ENCODE data around the gene PERM1.
"Not testable (repeated sequence)": the region's sequence is repeated elsewhere in the genome, so short reads cannot be mapped to it uniquely, and the experiment has no call there.

PERM1 gene

GRCh38 chr1:1014799-1015681, 33.1 kb upstream of the PERM1 start:
- Histone ChIP-seq H3K27me3 (replicated peaks) (no peaks in the 10 kb centered on the region), H3K27ac (peak overlapping the region; percentile 33), H3K4me3 (ENCODE audit: low read depth, low read length) (no peak overlapping the region), H3K36me3 (replicated peaks) (no peaks in the 10 kb centered on the region)
- DNase-seq = no peak
- peak; percentile 65 for TF ChIP-seq CTCF (IDR thresholded peaks at IDR 0.05; ENCODE audit: low read depth, low read length, missing control alignments)
- in situ Hi-C loops (cut with HindIII; ENCODE audit: low pct_ligation_motif_present, low sequenced_read_pairs) = no loop called here

- H3K36me3 ChIP-seq (replicated peaks) = no peaks in the 10 kb centered on the region
- no peak for DNase-seq
- H3K27me3 ChIP-seq (replicated peaks) = no peaks in the 10 kb centered on the region
- H3K27ac ChIP-seq = peak overlapping the region; percentile 71
- TF ChIP-seq CTCF (IDR thresholded peaks at IDR 0.05; ENCODE audit: low read depth, low read length, missing control alignments) = no peak
- peak overlapping the region; percentile 69 for H3K4me3 ChIP-seq (ENCODE audit: low read depth, low read length)
- in situ Hi-C loops (cut with HindIII; ENCODE audit: low pct_ligation_motif_present, low sequenced_read_pairs) = no loop called here
Observed at GRCh38 chr1:1013922-1014648, 32.2 kb upstream of the PERM1 start.

GRCh38 chr1:1013105-1013921, 31.4 kb upstream of the PERM1 start, which contains the start of gene ISG15:
TSS of gene ISG15 (plus strand) at chr1:1013497. CDS start at chr1:1013574, 77 bp downstream.
- DNase-seq = peak; percentile 86
- in situ Hi-C loops (cut with HindIII; ENCODE audit: low pct_ligation_motif_present, low sequenced_read_pairs) = no loop called here
- peak; percentile 2 for TF ChIP-seq CTCF (IDR thresholded peaks at IDR 0.05; ENCODE audit: low read depth, low read length, missing control alignments)
- Histone ChIP-seq H3K27ac (peak within 1 kb of the TSS; percentile 71), H3K36me3 (replicated peaks) (no peaks in the 10 kb centered on the region), H3K4me3 (ENCODE audit: low read depth, low read length) (peak within 1 kb of the TSS; percentile 69), H3K27me3 (replicated peaks) (no peaks in the 10 kb centered on the region)

- DNase-seq; H3K36me3 ChIP-seq (replicated peaks); H3K27me3 ChIP-seq (replicated peaks); in situ Hi-C loops (cut with HindIII; ENCODE audit: low pct_ligation_motif_present, low sequenced_read_pairs): not testable (repeated sequence)
- peak overlapping the region; percentile 71 for H3K27ac ChIP-seq
- peak overlapping the region; percentile 69 for H3K4me3 ChIP-seq (ENCODE audit: low read depth, low read length)
Observed at GRCh38 chr1:1012736-1013104, 30.8 kb upstream of the PERM1 start.

- no peak for TF ChIP-seq CTCF (IDR thresholded peaks at IDR 0.05; ENCODE audit: low read depth, low read length, missing control alignments)
- no peak for DNase-seq
- no peaks in the 10 kb centered on the region for H3K36me3 ChIP-seq (replicated peaks)
- H3K4me3 ChIP-seq (ENCODE audit: low read depth, low read length) = no peak overlapping the region
- no peaks in the 10 kb centered on the region for H3K27me3 ChIP-seq (replicated peaks)
- H3K27ac ChIP-seq = no peak overlapping the region
- in situ Hi-C loops (cut with HindIII; ENCODE audit: low pct_ligation_motif_present, low sequenced_read_pairs) = no loop called here
Observed at GRCh38 chr1:1011396-1011949, 29.6 kb upstream of the PERM1 start.

DNA sequence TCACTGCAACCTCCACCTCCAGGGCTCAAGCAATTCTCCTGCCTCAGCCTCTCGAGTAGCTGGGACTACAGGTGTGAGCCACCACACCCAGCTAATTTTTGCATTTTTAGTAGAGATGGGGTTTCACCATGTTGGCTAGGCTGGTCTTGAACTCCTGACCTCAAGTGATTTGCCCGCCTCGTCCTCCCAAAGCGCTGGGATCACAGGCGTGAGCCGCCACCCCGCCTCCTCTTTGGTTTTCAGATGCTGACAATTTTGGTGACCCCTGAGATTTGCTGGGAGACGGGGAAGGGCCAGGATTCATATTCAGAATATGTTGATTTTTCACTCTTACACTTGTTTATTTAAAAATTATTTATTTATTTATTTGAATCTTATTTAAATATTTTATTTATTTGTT, 28.2 kb upstream of the PERM1 start:
- H3K36me3 ChIP-seq (replicated peaks); H3K27ac ChIP-seq; in situ Hi-C loops (cut with HindIII; ENCODE audit: low pct_ligation_motif_present, low sequenced_read_pairs); DNase-seq; H3K27me3 ChIP-seq (replicated peaks); H3K4me3 ChIP-seq (ENCODE audit: low read depth, low read length): not testable (repeated sequence)
